BLaER1 (cell line): ENCODE data around the gene DYNLT5.

Source experiments
- H3K27ac ChIP-seq: shearing (Covaris generic); formaldehyde crosslinking; 2 replicates; pipeline ENCODE4 v1.8.1; 2022
- H3K27me3 ChIP-seq: shearing (Covaris generic); formaldehyde crosslinking; 2 replicates; pipeline ENCODE4 v1.8.1; 2022
- H3K36me3 ChIP-seq: shearing (Covaris generic); formaldehyde crosslinking; 2 replicates; pipeline ENCODE4 v1.8.1; 2022
- H3K4me1 ChIP-seq: shearing (Covaris generic); formaldehyde crosslinking; 2 replicates; pipeline ENCODE4 v1.8.1; 2022
- H3K4me2 ChIP-seq: shearing (Covaris generic); formaldehyde crosslinking; 2 replicates; pipeline ENCODE4 v1.8.1; 2022
- H3K4me3 ChIP-seq: shearing (Covaris generic); formaldehyde crosslinking; 2 replicates; pipeline ENCODE4 v1.8.1; 2022
- H3K9ac ChIP-seq: shearing (Covaris generic); formaldehyde crosslinking; 2 replicates; pipeline ENCODE4 v1.8.1; 2022
- H3K9me3 ChIP-seq: shearing (Covaris generic); formaldehyde crosslinking; 2 replicates; pipeline ENCODE4 v1.8.1; 2022
- H4K20me1 ChIP-seq: shearing (Covaris generic); formaldehyde crosslinking; 2 replicates; pipeline ENCODE4 v1.8.1; 2022
- Cebpa-rat ChIP-seq: shearing (Covaris generic); IDR thresholded peaks from 2 replicates; pipeline ENCODE4 v1.8.1; 2022

DYNLT5 gene

GRCh38 chr1:66768965-66769364, 16.7 kb downstream of the DYNLT5 start:
- no peaks in the 10 kb centered on the region for H3K36me3 ChIP-seq
- H3K9ac ChIP-seq = no peak overlapping the region
- TF ChIP-seq Cebpa-rat = no peak

DNA sequence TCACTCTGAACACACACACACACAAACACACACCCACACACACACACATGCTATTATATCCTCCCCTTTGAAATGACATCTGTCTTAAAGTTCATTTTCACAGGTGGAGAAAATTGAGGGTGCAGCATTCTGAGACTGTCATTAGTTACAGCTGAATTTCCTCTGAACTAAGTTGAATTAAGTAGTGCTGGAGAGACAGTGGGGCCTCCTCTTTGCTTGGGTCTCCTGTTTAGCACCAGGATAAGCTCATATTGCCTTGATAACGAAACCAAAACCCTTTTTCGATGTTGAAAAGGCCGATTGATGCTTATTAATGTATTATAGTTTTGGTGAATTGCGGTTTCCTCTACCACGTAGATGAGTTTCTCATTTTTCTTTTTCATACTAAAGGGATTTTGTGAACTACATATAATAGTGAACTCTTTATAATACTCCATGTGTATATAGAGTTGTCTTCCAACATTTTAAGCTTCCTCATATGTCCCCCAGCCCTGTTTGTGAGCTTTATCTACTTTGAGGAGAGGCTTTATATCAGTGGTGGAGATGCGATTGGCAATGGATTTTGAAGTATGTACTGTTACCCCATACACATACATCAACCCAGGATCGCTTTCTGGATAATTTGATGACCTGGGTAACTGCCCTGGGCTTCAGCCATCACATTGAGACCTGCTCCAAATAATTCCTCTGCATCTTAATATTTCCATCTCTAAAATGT, 17.4 kb downstream of the DYNLT5 start:
- Histone ChIP-seq H3K9me3 (no peaks in the 10 kb centered on the region), H3K4me1 (peaks cover 7% of the 10 kb centered on the region; the same call in 1 of the 2 replicates), H3K9ac (no peak overlapping the region), H4K20me1 (no peaks in the 10 kb centered on the region), H3K4me3 (no peak overlapping the region), H3K36me3 (no peaks in the 10 kb centered on the region), H3K27me3 (no peaks in the 10 kb centered on the region), H3K27ac (no peak overlapping the region), H3K4me2 (no peak overlapping the region)
- TF ChIP-seq Cebpa-rat = no peak

More at GRCh38 chr1:66768965-66769364, 16.7 kb downstream of the DYNLT5 start:
- Histone ChIP-seq H3K27me3 (no peaks in the 10 kb centered on the region), H3K27ac (no peak overlapping the region), H3K4me3 (no peak overlapping the region), H3K4me2 (no peak overlapping the region), H3K9me3 (no peaks in the 10 kb centered on the region), H3K4me1 (peaks cover under 1% of the 10 kb centered on the region; the same call in 1 of the 2 replicates), H4K20me1 (no peaks in the 10 kb centered on the region)

- no peak overlapping the region for H3K4me2 ChIP-seq
Measured at GRCh38 chr1:66770240-66770639, 18.0 kb downstream of the DYNLT5 start.

GRCh38 chr1:66770694-66771093, 18.4 kb downstream of the DYNLT5 start:
- no peaks in the 10 kb centered on the region for H4K20me1 ChIP-seq
- H3K9ac ChIP-seq = no peak overlapping the region
- no peak overlapping the region for H3K27ac ChIP-seq

More at GRCh38 chr1:66770240-66770639, 18.0 kb downstream of the DYNLT5 start:
- Histone ChIP-seq H3K4me3 (no peak overlapping the region), H3K27me3 (no peaks in the 10 kb centered on the region), H4K20me1 (no peaks in the 10 kb centered on the region), H3K4me1 (peaks cover 7% of the 10 kb centered on the region; the same call in 1 of the 2 replicates), H3K9ac (no peak overlapping the region), H3K36me3 (no peaks in the 10 kb centered on the region), H3K9me3 (no peaks in the 10 kb centered on the region), H3K27ac (no peak overlapping the region)
- TF ChIP-seq Cebpa-rat = no peak

DNA sequence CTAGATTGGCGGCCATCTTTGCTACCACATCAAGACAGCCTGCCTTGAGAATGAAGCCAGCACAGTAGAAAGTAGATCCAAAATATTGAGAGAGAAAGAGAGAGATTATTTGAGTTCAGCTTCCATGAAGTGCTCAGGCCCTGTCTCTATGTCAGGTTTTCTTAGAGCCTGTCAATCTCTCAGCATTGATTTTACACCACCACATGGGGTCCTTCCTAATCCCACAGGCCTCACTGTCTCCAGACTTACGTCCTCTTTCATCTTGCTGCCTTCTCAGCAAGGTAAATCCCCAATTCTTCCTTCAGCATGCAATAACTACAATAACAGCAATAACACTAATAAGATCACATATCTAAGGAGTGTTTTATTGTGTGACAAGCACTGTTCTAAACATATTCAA, 21.0 kb downstream of the DYNLT5 start:
- Histone ChIP-seq H3K9ac (no peak overlapping the region), H4K20me1 (no peaks in the 10 kb centered on the region), H3K27ac (no peak overlapping the region), H3K4me1 (peaks cover 7% of the 10 kb centered on the region; the same call in 1 of the 2 replicates), H3K4me2 (no peak overlapping the region), H3K4me3 (no peak overlapping the region), H3K27me3 (no peaks in the 10 kb centered on the region), H3K36me3 (no peaks in the 10 kb centered on the region), H3K9me3 (no peaks in the 10 kb centered on the region)
- no peak for TF ChIP-seq Cebpa-rat

More at GRCh38 chr1:66770694-66771093, 18.4 kb downstream of the DYNLT5 start:
- no peak for TF ChIP-seq Cebpa-rat
- Histone ChIP-seq H3K36me3 (no peaks in the 10 kb centered on the region), H3K27me3 (no peaks in the 10 kb centered on the region), H3K4me1 (peaks cover 7% of the 10 kb centered on the region; the same call in 1 of the 2 replicates), H3K9me3 (no peaks in the 10 kb centered on the region), H3K4me3 (no peak overlapping the region), H3K4me2 (no peak overlapping the region)

DNA sequence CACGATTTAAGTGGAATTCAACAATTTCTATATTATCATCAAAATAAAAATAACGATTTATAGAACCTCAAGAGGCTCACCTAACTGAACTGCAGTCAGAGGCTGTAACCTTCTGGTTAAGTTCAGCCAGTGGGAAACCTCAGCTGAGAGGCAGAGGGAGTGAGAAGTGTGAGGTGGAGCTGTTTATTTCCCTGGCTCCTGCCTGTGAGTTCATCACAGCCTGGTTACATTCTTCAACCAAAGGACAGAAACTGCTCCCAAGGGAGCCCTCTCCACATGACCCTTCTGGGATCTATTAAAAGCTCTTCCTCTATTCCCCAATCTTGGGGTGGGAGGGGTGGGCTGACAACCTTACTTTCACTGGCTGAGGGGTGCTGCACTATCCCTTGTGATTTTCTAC, 22.2 kb downstream of the DYNLT5 start:
- Histone ChIP-seq H3K4me2 (no peak overlapping the region), H3K36me3 (no peaks in the 10 kb centered on the region), H4K20me1 (no peaks in the 10 kb centered on the region), H3K9me3 (no peaks in the 10 kb centered on the region), H3K4me1 (peaks cover 7% of the 10 kb centered on the region; the same call in 1 of the 2 replicates), H3K27me3 (no peaks in the 10 kb centered on the region), H3K4me3 (no peak overlapping the region), H3K9ac (no peak overlapping the region), H3K27ac (no peak overlapping the region)
- TF ChIP-seq Cebpa-rat = no peak

DNA sequence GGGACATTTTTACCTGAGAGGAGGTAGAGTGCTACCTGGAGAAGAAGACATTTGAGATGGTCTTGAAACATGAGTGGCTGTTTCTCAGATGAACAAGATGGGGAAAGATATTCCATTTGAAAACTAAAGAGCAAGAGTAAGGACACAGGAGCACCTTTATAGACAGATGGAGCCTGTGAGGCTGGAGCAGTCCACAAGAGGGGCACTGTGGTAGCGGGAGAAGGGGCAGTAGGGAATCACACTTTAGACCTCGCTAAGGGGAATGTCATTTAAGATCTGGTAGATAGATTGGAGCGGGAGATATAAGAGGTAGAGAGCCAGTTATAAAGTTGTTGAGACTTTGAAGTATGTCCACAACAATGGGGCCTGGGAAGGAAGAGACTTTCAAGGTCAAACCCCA, 23.4 kb downstream of the DYNLT5 start:
- Histone ChIP-seq H3K27ac (no peak overlapping the region), H4K20me1 (no peaks in the 10 kb centered on the region), H3K9me3 (no peaks in the 10 kb centered on the region), H3K27me3 (no peaks in the 10 kb centered on the region), H3K4me2 (no peak overlapping the region), H3K36me3 (no peaks in the 10 kb centered on the region), H3K4me3 (no peak overlapping the region), H3K9ac (no peak overlapping the region), H3K4me1 (peaks cover 7% of the 10 kb centered on the region; the same call in 1 of the 2 replicates)
- TF ChIP-seq Cebpa-rat = no peak

DNA sequence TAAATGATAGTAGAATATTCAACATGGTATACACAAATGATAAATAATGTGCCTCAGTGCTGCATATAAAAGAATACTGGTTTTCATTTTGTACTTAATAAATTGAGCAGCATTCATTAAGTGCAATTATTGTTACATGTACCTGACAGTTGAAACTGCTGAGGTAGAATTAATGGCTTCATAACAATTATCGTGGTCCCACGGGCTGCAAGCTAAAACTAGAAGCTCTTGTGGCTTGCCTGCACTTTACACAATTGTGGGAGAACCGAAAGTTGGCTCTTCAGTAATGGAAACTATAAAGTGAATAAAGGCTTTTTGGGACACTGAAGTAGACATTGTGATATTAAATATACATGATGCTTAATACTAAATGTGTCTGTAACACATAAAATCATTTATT, 25.6 kb downstream of the DYNLT5 start:
- Histone ChIP-seq H3K36me3 (no peaks in the 10 kb centered on the region), H3K4me1 (peaks cover 7% of the 10 kb centered on the region; the same call in 1 of the 2 replicates), H3K27me3 (no peaks in the 10 kb centered on the region), H4K20me1 (no peaks in the 10 kb centered on the region), H3K9ac (no peak overlapping the region), H3K4me2 (no peak overlapping the region), H3K4me3 (no peak overlapping the region), H3K27ac (no peak overlapping the region), H3K9me3 (no peaks in the 10 kb centered on the region)
- TF ChIP-seq Cebpa-rat = no peak

DNA sequence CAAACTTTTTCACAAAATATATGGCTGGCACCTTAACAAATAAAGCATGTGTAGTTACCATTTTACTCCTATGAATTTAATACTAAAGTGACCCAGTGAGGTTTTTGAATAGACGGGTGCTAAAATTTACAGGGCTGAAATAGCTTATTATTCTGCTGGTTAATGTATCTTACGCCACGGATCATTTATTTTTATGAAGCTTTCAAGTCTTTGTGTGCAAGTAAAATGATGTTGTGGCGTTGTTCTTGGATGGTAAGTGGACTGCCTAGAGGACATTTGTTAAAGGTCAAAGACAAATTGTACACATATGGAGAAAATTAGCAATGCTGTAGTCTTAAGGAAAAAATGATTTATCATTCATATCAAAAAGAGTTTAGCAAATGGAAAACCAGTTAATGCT, 26.0 kb downstream of the DYNLT5 start:
- H3K27ac ChIP-seq = no peak overlapping the region
- H3K4me2 ChIP-seq = no peak overlapping the region
- no peak overlapping the region for H3K4me3 ChIP-seq
- peaks cover 7% of the 10 kb centered on the region; the same call in 1 of the 2 replicates for H3K4me1 ChIP-seq
- H3K9me3 ChIP-seq = no peaks in the 10 kb centered on the region
- no peak for TF ChIP-seq Cebpa-rat
- H3K9ac ChIP-seq = no peak overlapping the region
- no peaks in the 10 kb centered on the region for H3K36me3 ChIP-seq
- H4K20me1 ChIP-seq = no peaks in the 10 kb centered on the region
- no peaks in the 10 kb centered on the region for H3K27me3 ChIP-seq

DNA sequence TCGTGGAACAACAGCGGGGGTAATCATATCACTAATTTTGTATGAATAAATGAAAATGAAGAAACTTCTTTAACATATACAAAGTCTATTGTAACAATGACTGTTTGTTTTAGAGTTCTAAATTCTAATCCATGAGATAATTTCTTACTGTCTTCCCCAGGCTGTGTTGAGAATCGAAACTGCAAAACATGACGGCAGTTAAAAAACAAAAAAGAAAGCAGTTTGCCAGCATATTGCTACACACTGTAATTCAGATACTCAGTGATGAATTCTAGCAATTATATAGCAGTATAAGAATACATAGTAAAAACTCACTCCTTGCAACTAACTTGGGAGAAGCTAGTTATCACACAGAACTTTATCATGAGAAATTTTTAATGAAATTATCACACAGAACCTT, 26.7 kb downstream of the DYNLT5 start:
- Histone ChIP-seq H3K27ac (no peak overlapping the region), H3K27me3 (no peaks in the 10 kb centered on the region), H3K4me2 (no peak overlapping the region), H3K9ac (no peak overlapping the region), H3K4me3 (no peak overlapping the region), H4K20me1 (no peaks in the 10 kb centered on the region), H3K9me3 (no peaks in the 10 kb centered on the region), H3K4me1 (peaks cover 6% of the 10 kb centered on the region; the same call in 1 of the 2 replicates), H3K36me3 (no peaks in the 10 kb centered on the region)
- no peak for TF ChIP-seq Cebpa-rat
